IMR-90 (cell line): Measurements from ENCODE around the gene SRC. TPM values are rescaled to one million over a fixed set of nuclear protein-coding genes. Genes with fewer than 3 reads are reported as not detected.

Experiments
- ATAC-seq: fragments of 200-7000 bp; cut with Tn5 transposase; 2 replicates; pipeline ENCODE4 v1.9.1; 2020; ENCODE audit warnings: low read depth, mild to moderate bottlenecking, moderate library complexity
- BruUV-seq: library from RNA; stranded (reverse); fragments of 400-500 nt; replicated peaks from 2 replicates; lab custom pipeline; 2021; lab: Mats Ljungman, UMichigan
- CTCF ChIA-PET: fragments of 300-600 bp; formaldehyde crosslinking; extraction: SDS; loops from one replicate; lab custom pipeline; 2021; ENCODE audit warnings: antibody characterized with exemption; lab: Yijun Ruan, JAX
- POLR2A ChIA-PET: fragments of 300-600 bp; sonication (Branson Sonifier 250); formaldehyde crosslinking; loops from one replicate; lab custom pipeline; 2022; ENCODE audit warnings: antibody characterized with exemption; ENCODE audit not compliant: unreplicated experiment; lab: Charles Lee
- DNase-seq: peaks from one replicate; pipeline ENCODE4 v3.0.0; 2013
- H2AFZ ChIP-seq: replicated peaks from 2 replicates; pipeline ENCODE3; 2013; ENCODE audit warnings: low read length, mild to moderate bottlenecking; ENCODE audit not compliant: poor library complexity
- H2AK5ac ChIP-seq: 2 replicates; pipeline ENCODE4 v1.6.1; 2013; ENCODE audit warnings: low read depth, low read length, inconsistent platforms
- H2AK9ac ChIP-seq: replicated peaks from 2 replicates; pipeline ENCODE3; 2013; ENCODE audit warnings: mild to moderate bottlenecking, low read depth, low read length, moderate library complexity; ENCODE audit not compliant: poor library complexity
- H2BK120ac ChIP-seq: 2 replicates; pipeline ENCODE4 v1.6.1; 2013; ENCODE audit warnings: low read depth, low read length, inconsistent platforms
- H2BK15ac ChIP-seq: 3 replicates; pipeline ENCODE4 v1.6.1; 2013; ENCODE audit warnings: low read depth, low read length, inconsistent platforms
- H2BK20ac ChIP-seq: 2 replicates; pipeline ENCODE4 v1.6.1; 2013; ENCODE audit warnings: low read depth, mild to moderate bottlenecking, inconsistent platforms, low read length, moderate library complexity
- H2BK5ac ChIP-seq: 2 replicates; pipeline ENCODE4 v1.6.1; 2013; ENCODE audit warnings: mild to moderate bottlenecking, low read depth, low read length, inconsistent platforms; ENCODE audit not compliant: poor library complexity, severe bottlenecking
- H3K14ac ChIP-seq: replicated peaks from 2 replicates; pipeline ENCODE4 v1.6.1; 2013; ENCODE audit warnings: low read depth, low read length, inconsistent platforms
- H3K18ac ChIP-seq: 2 replicates; pipeline ENCODE4 v1.6.1; 2013; ENCODE audit warnings: low read depth, low read length, control low read depth
- H3K23ac ChIP-seq: 2 replicates; pipeline ENCODE4 v1.6.1; 2013; ENCODE audit warnings: low read depth, low read length, inconsistent platforms
- H3K27ac ChIP-seq: 2 replicates; pipeline ENCODE4 v1.5.1; 2013; ENCODE audit warnings: mild to moderate bottlenecking, control low read depth, low read length; ENCODE audit not compliant: insufficient read depth
- H3K27me3 ChIP-seq: 2 replicates; pipeline ENCODE4 v1.6.1; 2013; ENCODE audit warnings: low read length; ENCODE audit not compliant: control insufficient read depth, insufficient read depth
- H3K36me3 ChIP-seq: 2 replicates; pipeline ENCODE4 v1.6.1; 2013; ENCODE audit warnings: low read length, mixed read lengths; ENCODE audit not compliant: control insufficient read depth, insufficient read depth
- H3K4ac ChIP-seq: 2 replicates; pipeline ENCODE4 v1.6.1; 2013; ENCODE audit warnings: low read depth, low read length, inconsistent platforms
- H3K4me1 ChIP-seq: 2 replicates; pipeline ENCODE4 v1.6.1; 2013; ENCODE audit warnings: low read length, mixed read lengths; ENCODE audit not compliant: control insufficient read depth, insufficient read depth
- H3K4me2 ChIP-seq: 2 replicates; pipeline ENCODE4 v1.6.1; 2013; ENCODE audit warnings: low read depth, mild to moderate bottlenecking, control low read depth, low read length, moderate library complexity
- H3K4me3 ChIP-seq: 2 replicates; pipeline ENCODE4 v1.5.1; 2013; ENCODE audit warnings: low read depth, mild to moderate bottlenecking, control low read depth, low read length, moderate library complexity; ENCODE audit not compliant: insufficient read depth
- H3K56ac ChIP-seq: 2 replicates; pipeline ENCODE4 v1.6.1; 2013; ENCODE audit warnings: low read length, inconsistent platforms; ENCODE audit not compliant: insufficient read depth; ENCODE audit errors: extremely low read depth
- H3K79me1 ChIP-seq, 2 experiments: 2 replicates each; pipeline ENCODE4 v1.6.1; 2013; ENCODE audit warnings: low read length in 2 of 2, inconsistent platforms in 1 of 2, low read depth in 1 of 2
- H3K9ac ChIP-seq: 2 replicates; pipeline ENCODE4 v1.6.1; 2013; ENCODE audit warnings: low read depth, low read length, control low read depth
- H3K9me1 ChIP-seq: 2 replicates; pipeline ENCODE4 v1.6.1; 2013; ENCODE audit warnings: low read length, inconsistent platforms; ENCODE audit not compliant: insufficient read depth
- H3K9me3 ChIP-seq: 2 replicates; pipeline ENCODE4 v1.6.1; 2013; ENCODE audit warnings: low read length; ENCODE audit not compliant: control insufficient read depth, insufficient read depth
- H4K20me1 ChIP-seq: 2 replicates; pipeline ENCODE4 v1.6.1; 2013; ENCODE audit warnings: low read length, inconsistent platforms; ENCODE audit not compliant: insufficient read depth
- H4K5ac ChIP-seq: 2 replicates; pipeline ENCODE4 v1.6.1; 2013; ENCODE audit warnings: mild to moderate bottlenecking, low read depth, low read length, control low read depth
- H4K8ac ChIP-seq, 2 experiments: 2 replicates each; pipeline ENCODE4 v1.6.1; 2013; ENCODE audit warnings: low read depth in 2 of 2, low read length in 2 of 2, control low read depth in 1 of 2, inconsistent platforms in 1 of 2
- H4K91ac ChIP-seq: 2 replicates; pipeline ENCODE4 v1.6.1; 2013; ENCODE audit warnings: low read depth, low read length, inconsistent platforms; ENCODE audit not compliant: insufficient read depth
- BHLHE40 ChIP-seq: fragments of 150-350 bp; IDR thresholded peaks from 2 replicates; pipeline ENCODE4 v1.6.1; 2016; ENCODE audit warnings: mild to moderate bottlenecking, low read depth, low read length
- CEBPB ChIP-seq: IDR thresholded peaks from 2 replicates; pipeline ENCODE4 v1.6.1; 2012; ENCODE audit warnings: low read depth, low read length, improper control_type of control experiment
- CHD1 ChIP-seq: IDR thresholded peaks from 2 replicates; pipeline ENCODE4 v1.6.1; 2012; ENCODE audit warnings: low read depth, low read length, improper control_type of control experiment
- FOS ChIP-seq: fragments of 150-350 bp; IDR thresholded peaks from 2 replicates; pipeline ENCODE4 v1.6.1; 2016; ENCODE audit warnings: low read depth, low read length
- MAFK ChIP-seq: IDR thresholded peaks from 2 replicates; pipeline ENCODE4 v1.6.1; 2012; ENCODE audit warnings: low read depth, low read length, improper control_type of control experiment
- MAZ ChIP-seq: IDR thresholded peaks from 2 replicates; pipeline ENCODE4 v1.6.1; 2012; ENCODE audit warnings: low read depth, mild to moderate bottlenecking, low read length, improper control_type of control experiment, moderate library complexity, borderline replicate concordance
- MXI1 ChIP-seq: IDR thresholded peaks from 2 replicates; pipeline ENCODE4 v1.6.1; 2012; ENCODE audit warnings: low read depth, mild to moderate bottlenecking, low read length, moderate library complexity, borderline replicate concordance
- NFE2L2 ChIP-seq: fragments of 150-350 bp; IDR thresholded peaks from 2 replicates; pipeline ENCODE4 v1.6.1; 2016; ENCODE audit warnings: low read depth, mild to moderate bottlenecking, low read length
- POLR2A ChIP-seq: IDR thresholded peaks from 2 replicates; pipeline ENCODE4 v1.6.1; 2012; ENCODE audit warnings: mild to moderate bottlenecking, low read depth, low read length
- RAD21 ChIP-seq: IDR thresholded peaks from 2 replicates; pipeline ENCODE4 v1.6.1; 2012; ENCODE audit warnings: low read length, improper control_type of control experiment
- RCOR1 ChIP-seq: IDR thresholded peaks from 2 replicates; pipeline ENCODE4 v1.6.1; 2012; ENCODE audit warnings: mild to moderate bottlenecking, low read length, improper control_type of control experiment; ENCODE audit not compliant: insufficient replicate concordance
- RFX5 ChIP-seq: IDR thresholded peaks from 2 replicates; pipeline ENCODE4 v1.8.0; 2012; ENCODE audit warnings: low read depth, mild to moderate bottlenecking, low read length, moderate library complexity
- SMC3 ChIP-seq: fragments of 150-350 bp; IDR thresholded peaks from 2 replicates; pipeline ENCODE4 v1.6.1; 2016; ENCODE audit warnings: low read depth, mild to moderate bottlenecking, antibody characterized with exemption, low read length, moderate library complexity
- WGBS, 2 experiments: methylation state at CpG; one replicate each; pipeline versions ENCODE4 v1.1.5 to v1.1.7; 2013; ENCODE audit warnings: missing lambda C conversion rate in 2 of 2; ENCODE audit not compliant: insufficient read length in 1 of 2; ENCODE audit errors: extremely low coverage in 2 of 2; 5-methylcytosine and 5-hydroxymethylcytosine counted together
- dilution Hi-C: fragments of 300-500 bp; cut with HindIII; formaldehyde crosslinking; loops from one replicate; pipeline ENCODE4 v1.14.3; 2018; ENCODE audit warnings: low sequenced_read_pairs; ENCODE audit not compliant: unreplicated experiment
- in situ Hi-C: fragments of 300-500 bp; cut with MboI; formaldehyde crosslinking; loops from 3 replicates; pipeline ENCODE4 v1.14.3; 2019; ENCODE audit warnings: low sequenced_read_pairs, inconsistent platforms, mixed read lengths
- intact Hi-C: fragments of 100-400 bp; cut with micrococcal nuclease; formaldehyde crosslinking; loops from 2 replicates; pipeline ENCODE4 v1.10.0; 2022
- polyA plus RNA-seq, 3 experiments: library from polyadenylated mRNA; depleted of rRNA; stranded (reverse); fragments of >200 nt; gene quantifications; 2 replicates each; pipeline ENCODE4 v1.2.3, GENCODE V29; 2012; ENCODE audit warnings: low replicate concordance in 1 of 3
- total RNA-seq: library from RNA; depleted of rRNA; stranded (reverse); fragments of >200 nt; gene quantifications from 2 replicates; pipeline ENCODE4 v1.2.3, GENCODE V29; 2012
- TF ChIP-seq, protein P1 (sequence below): fragments of 150-350 bp; IDR thresholded peaks from 2 replicates; pipeline ENCODE4 v1.6.1; 2016; ENCODE audit warnings: low read depth, mild to moderate bottlenecking, low read length, moderate library complexity, borderline replicate concordance
- TF ChIP-seq, protein P2 (sequence below): conservative IDR thresholded peaks from 2 replicates; pipeline ENCODE4 v1.5.1; 2012; ENCODE audit warnings: mild to moderate bottlenecking, low read depth, low read length, improper control_type of control experiment
- TF ChIP-seq, protein P3 (sequence below): fragments of 150-350 bp; IDR thresholded peaks from 2 replicates; pipeline ENCODE4 v1.6.1; 2017; ENCODE audit warnings: mild to moderate bottlenecking, antibody characterized with exemption, low read length, low read depth

SRC gene
- total and polyA plus RNA-seq, 2 of the 4 experiments (the other 2 are of a cell fraction), result 7.0 to 24.2 TPM

DNA sequence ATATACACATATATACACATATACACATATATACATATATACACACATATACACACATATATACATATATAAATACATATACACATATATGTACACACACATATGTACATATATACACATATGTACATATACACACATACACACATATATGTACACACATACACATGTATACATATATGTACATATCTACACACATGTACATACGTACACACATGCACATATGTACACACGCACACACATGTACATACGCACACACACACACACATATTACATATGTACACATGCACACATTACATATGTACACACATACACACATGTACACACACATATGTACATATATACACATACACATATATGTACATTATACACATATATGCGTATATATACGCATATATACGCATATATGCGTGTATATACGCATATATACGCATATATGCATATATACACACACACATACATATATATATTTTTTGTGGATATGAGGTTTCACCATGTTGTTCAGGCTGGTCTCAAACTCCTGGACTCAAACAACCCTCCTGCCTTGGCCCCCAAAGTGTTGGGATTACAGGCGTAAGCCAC, 27.2 kb downstream of the SRC start:
- Histone ChIP-seq H2BK20ac (no peak overlapping the region), H2BK5ac (no peak overlapping the region), H3K14ac (no peak overlapping the region), H3K18ac (no peak overlapping the region), H3K4ac (no peak overlapping the region), H4K91ac (no peak overlapping the region), H3K4me1 (peaks cover 1% of the 10 kb centered on the region; the same call in 1 of the 2 replicates), H2BK15ac (no peak overlapping the region), H3K56ac (no peak overlapping the region), H3K9me3 (no peaks in the 10 kb centered on the region), H2AK9ac (no peak overlapping the region), H3K36me3 (peaks cover 11% of the 10 kb centered on the region), H3K23ac (no peak overlapping the region), H3K27me3 (no peaks in the 10 kb centered on the region), H3K4me2 (no peak overlapping the region), H4K5ac (no peak overlapping the region), H3K79me1 (peaks cover 26 to 38% of the 10 kb centered on the region in 2 experiments), H3K4me3 (no peak overlapping the region), H3K27ac (no peak overlapping the region), H2AK5ac (no peak overlapping the region), H4K20me1 (peaks cover 6% of the 10 kb centered on the region; the same call in 1 of the 2 replicates), H2BK120ac (no peak overlapping the region), H3K9ac (no peak overlapping the region), H2AFZ (no peak overlapping the region), H3K9me1 (peaks cover 6% of the 10 kb centered on the region; the same call in 1 of the 2 replicates), H4K8ac (no peak overlapping the region)
- in situ Hi-C loops, result no loop called here
- POLR2A ChIA-PET, result no interaction called here
- intact Hi-C loops, result no loop called here
- no TSS peak for BruUV-seq
- CTCF ChIA-PET, result no interaction called here
- dilution Hi-C loops, result no loop called here
- WGBS, 2 experiments, result 96% methylated on average over 3 of the region's 10 CpGs; no CpG with 5 or more reads in 1 of the 2 experiments
- no peak for ATAC-seq
- DNase-seq, result no peak
- TF ChIP-seq FOS, result no peak
- TF ChIP-seq CHD1, result no peak
- no peak for TF ChIP-seq BHLHE40
- no peak for TF ChIP-seq MAFK
- no peak for TF ChIP-seq MXI1
- TF ChIP-seq NFE2L2, result no peak
- no peak for TF ChIP-seq SMC3
- TF ChIP-seq, protein P1, sequence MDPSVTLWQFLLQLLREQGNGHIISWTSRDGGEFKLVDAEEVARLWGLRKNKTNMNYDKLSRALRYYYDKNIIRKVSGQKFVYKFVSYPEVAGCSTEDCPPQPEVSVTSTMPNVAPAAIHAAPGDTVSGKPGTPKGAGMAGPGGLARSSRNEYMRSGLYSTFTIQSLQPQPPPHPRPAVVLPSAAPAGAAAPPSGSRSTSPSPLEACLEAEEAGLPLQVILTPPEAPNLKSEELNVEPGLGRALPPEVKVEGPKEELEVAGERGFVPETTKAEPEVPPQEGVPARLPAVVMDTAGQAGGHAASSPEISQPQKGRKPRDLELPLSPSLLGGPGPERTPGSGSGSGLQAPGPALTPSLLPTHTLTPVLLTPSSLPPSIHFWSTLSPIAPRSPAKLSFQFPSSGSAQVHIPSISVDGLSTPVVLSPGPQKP, result no peak
- TF ChIP-seq, protein P2, sequence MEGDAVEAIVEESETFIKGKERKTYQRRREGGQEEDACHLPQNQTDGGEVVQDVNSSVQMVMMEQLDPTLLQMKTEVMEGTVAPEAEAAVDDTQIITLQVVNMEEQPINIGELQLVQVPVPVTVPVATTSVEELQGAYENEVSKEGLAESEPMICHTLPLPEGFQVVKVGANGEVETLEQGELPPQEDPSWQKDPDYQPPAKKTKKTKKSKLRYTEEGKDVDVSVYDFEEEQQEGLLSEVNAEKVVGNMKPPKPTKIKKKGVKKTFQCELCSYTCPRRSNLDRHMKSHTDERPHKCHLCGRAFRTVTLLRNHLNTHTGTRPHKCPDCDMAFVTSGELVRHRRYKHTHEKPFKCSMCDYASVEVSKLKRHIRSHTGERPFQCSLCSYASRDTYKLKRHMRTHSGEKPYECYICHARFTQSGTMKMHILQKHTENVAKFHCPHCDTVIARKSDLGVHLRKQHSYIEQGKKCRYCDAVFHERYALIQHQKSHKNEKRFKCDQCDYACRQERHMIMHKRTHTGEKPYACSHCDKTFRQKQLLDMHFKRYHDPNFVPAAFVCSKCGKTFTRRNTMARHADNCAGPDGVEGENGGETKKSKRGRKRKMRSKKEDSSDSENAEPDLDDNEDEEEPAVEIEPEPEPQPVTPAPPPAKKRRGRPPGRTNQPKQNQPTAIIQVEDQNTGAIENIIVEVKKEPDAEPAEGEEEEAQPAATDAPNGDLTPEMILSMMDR, result no peak
- no peak for TF ChIP-seq CEBPB
- no peak for TF ChIP-seq RCOR1
- no peak for TF ChIP-seq MAZ
- no peak for TF ChIP-seq RAD21
- TF ChIP-seq, protein P3, sequence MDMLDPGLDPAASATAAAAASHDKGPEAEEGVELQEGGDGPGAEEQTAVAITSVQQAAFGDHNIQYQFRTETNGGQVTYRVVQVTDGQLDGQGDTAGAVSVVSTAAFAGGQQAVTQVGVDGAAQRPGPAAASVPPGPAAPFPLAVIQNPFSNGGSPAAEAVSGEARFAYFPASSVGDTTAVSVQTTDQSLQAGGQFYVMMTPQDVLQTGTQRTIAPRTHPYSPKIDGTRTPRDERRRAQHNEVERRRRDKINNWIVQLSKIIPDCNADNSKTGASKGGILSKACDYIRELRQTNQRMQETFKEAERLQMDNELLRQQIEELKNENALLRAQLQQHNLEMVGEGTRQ, result no peak
- no peak for TF ChIP-seq RFX5
- no peak for TF ChIP-seq POLR2A
